Astrocyte (in vitro differentiated cells and primary cell): ENCODE results near the gene LMF1. TPM values are rescaled to one million over a fixed set of nuclear protein-coding genes. Genes with fewer than 3 reads are reported as not detected.
A peak's percentile ranks its signal among the peaks of the same experiment; 100 is the strongest.

Experiments
- DNase-seq: peaks from one replicate; pipeline ENCODE4 v3.0.0-alpha.2; 2010; ENCODE audit warnings: low read depth
- FAIRE-seq: peaks from 2 replicates; lab custom pipeline; 2011; peaks lifted over from hg19 to GRCh38; lab: Jason Lieb, UNC
- H2AFZ ChIP-seq: 2 replicates; pipeline ENCODE4 v1.6.0; 2012; ENCODE audit warnings: low read depth, low read length, inconsistent platforms
- H3K27ac ChIP-seq: 2 replicates; pipeline ENCODE4 v1.5.1; 2011; ENCODE audit warnings: low read depth, low read length, inconsistent platforms
- H3K27me3 ChIP-seq: 2 replicates; pipeline ENCODE4 v1.6.0; 2011; ENCODE audit warnings: low read length, inconsistent platforms; ENCODE audit not compliant: insufficient read depth
- H3K36me3 ChIP-seq: 2 replicates; pipeline ENCODE4 v1.5.1; 2011; ENCODE audit warnings: low read length, inconsistent platforms; ENCODE audit not compliant: insufficient read depth
- H3K4me1 ChIP-seq: 2 replicates; pipeline ENCODE4 v1.5.1; 2011; ENCODE audit warnings: low read length, inconsistent platforms; ENCODE audit not compliant: insufficient read depth
- H3K4me2 ChIP-seq: 2 replicates; pipeline ENCODE4 v1.6.0; 2012; ENCODE audit warnings: low read length, inconsistent platforms
- H3K4me3 ChIP-seq: 2 replicates; pipeline ENCODE4 v1.5.1; 2011; ENCODE audit warnings: low read depth, mild to moderate bottlenecking, low read length, inconsistent platforms; ENCODE audit not compliant: insufficient read depth
- H3K79me2 ChIP-seq: 2 replicates; pipeline ENCODE4 v1.6.0; 2012; ENCODE audit warnings: mild to moderate bottlenecking, low read length, inconsistent platforms; ENCODE audit not compliant: insufficient read depth
- H3K9ac ChIP-seq: 2 replicates; pipeline ENCODE4 v1.6.0; 2012; ENCODE audit warnings: mild to moderate bottlenecking, low read length, inconsistent platforms
- H3K9me3 ChIP-seq: 2 replicates; pipeline ENCODE4 v1.5.1; 2012; ENCODE audit warnings: low read depth, mild to moderate bottlenecking, low read length, inconsistent platforms; ENCODE audit not compliant: insufficient read depth
- H4K20me1 ChIP-seq: 2 replicates; pipeline ENCODE4 v1.6.0; 2012; ENCODE audit warnings: low read length, inconsistent platforms; ENCODE audit not compliant: insufficient read depth
- H3K27ac Mint-ChIP-seq: one replicate; pipeline ENCODE4 v1.8.0; 2021; ENCODE audit warnings: mild to moderate bottlenecking, mixed read lengths; ENCODE audit not compliant: unreplicated experiment
- H3K27me3 Mint-ChIP-seq: one replicate; pipeline ENCODE4 v1.8.0; 2021; ENCODE audit warnings: low read depth, mixed read lengths; ENCODE audit not compliant: unreplicated experiment
- H3K36me3 Mint-ChIP-seq: one replicate; pipeline ENCODE4 v1.8.0; 2021; ENCODE audit warnings: low read depth, mixed read lengths; ENCODE audit not compliant: unreplicated experiment
- H3K4me1 Mint-ChIP-seq: one replicate; pipeline ENCODE4 v1.8.0; 2021; ENCODE audit warnings: low read depth, mixed read lengths; ENCODE audit not compliant: unreplicated experiment
- H3K4me3 Mint-ChIP-seq: one replicate; pipeline ENCODE4 v1.8.0; 2021; ENCODE audit warnings: mild to moderate bottlenecking, moderate library complexity, mixed read lengths; ENCODE audit not compliant: unreplicated experiment
- H3K9me3 Mint-ChIP-seq: one replicate; pipeline ENCODE4 v1.8.0; 2021; ENCODE audit warnings: mild to moderate bottlenecking, mixed read lengths; ENCODE audit not compliant: unreplicated experiment
- CTCF ChIP-seq: IDR thresholded peaks from 2 replicates; pipeline ENCODE4 v1.5.1; 2011; ENCODE audit warnings: low read depth, mild to moderate bottlenecking, inconsistent platforms, low read length, moderate library complexity; ENCODE audit not compliant: insufficient read depth
- EZH2 ChIP-seq: IDR thresholded peaks from 2 replicates; pipeline ENCODE4 v1.6.1; 2012; ENCODE audit warnings: mild to moderate bottlenecking, low read length, inconsistent platforms; ENCODE audit not compliant: insufficient read depth
- total RNA-seq: library from RNA; stranded (reverse); gene quantifications from 2 replicates; pipeline ENCODE4 v1.2.1, GENCODE V29; 2021

Gene LMF1
- total RNA-seq, 1 donor from 2014 or later: 12.6 TPM

GRCh38 chr16:997440-998051 is 26.8 kb upstream of the LMF1 start:
- Histone ChIP-seq H3K79me2 (no peaks in the 10 kb centered on the region), H3K9me3 (peaks cover 35% of the 10 kb centered on the region), H4K20me1 (peaks cover 12% of the 10 kb centered on the region), H3K27ac (no peak overlapping the region), H2AFZ (no peak overlapping the region), H3K36me3 (no peaks in the 10 kb centered on the region), H3K4me2 (peak overlapping the region; percentile 48), H3K9ac (no peak overlapping the region), H3K27me3 (peaks cover 44% of the 10 kb centered on the region), H3K4me3 (no peak overlapping the region), H3K4me1 (peaks cover 8% of the 10 kb centered on the region)
- Mint-ChIP-seq H3K36me3 (no peaks in the 10 kb centered on the region), H3K27ac (no peak overlapping the region), H3K4me3 (no peak overlapping the region), H3K4me1 (peaks cover 1% of the 10 kb centered on the region), H3K27me3 (peaks cover 26% of the 10 kb centered on the region), H3K9me3 (peaks cover 6% of the 10 kb centered on the region)
- TF ChIP-seq EZH2 (peak; percentile 57), CTCF (no peak)
- FAIRE-seq (no peak), DNase-seq (peak; percentile 16)

- Histone ChIP-seq H4K20me1 (peaks cover 6% of the 10 kb centered on the region), H3K9me3 (peaks cover 34% of the 10 kb centered on the region), H3K27me3 (peaks cover 50% of the 10 kb centered on the region), H3K36me3 (no peaks in the 10 kb centered on the region), H3K79me2 (no peaks in the 10 kb centered on the region), H3K9ac (no peak overlapping the region), H2AFZ (no peak overlapping the region), H3K4me3 (no peak overlapping the region), H3K4me1 (peaks cover 5% of the 10 kb centered on the region), H3K4me2 (no peak overlapping the region), H3K27ac (no peak overlapping the region)
- Mint-ChIP-seq H3K36me3 (no peaks in the 10 kb centered on the region), H3K27ac (no peak overlapping the region), H3K27me3 (peaks cover 30% of the 10 kb centered on the region), H3K4me3 (no peak overlapping the region), H3K9me3 (peaks cover 6% of the 10 kb centered on the region), H3K4me1 (peaks cover 1% of the 10 kb centered on the region)
- no peak for DNase-seq
- no peak for TF ChIP-seq CTCF
- TF ChIP-seq EZH2: no peak
- no peak for FAIRE-seq
Observed at GRCh38 chr16:996681-997080, 25.9 kb upstream of the LMF1 start.

- Histone ChIP-seq H3K4me2 (no peak overlapping the region), H3K9ac (no peak overlapping the region), H3K36me3 (no peaks in the 10 kb centered on the region), H2AFZ (no peak overlapping the region), H3K27ac (no peak overlapping the region), H3K9me3 (peaks cover 29% of the 10 kb centered on the region), H3K4me1 (peaks cover 5% of the 10 kb centered on the region), H3K27me3 (peaks cover 43% of the 10 kb centered on the region), H3K4me3 (no peak overlapping the region), H3K79me2 (no peaks in the 10 kb centered on the region), H4K20me1 (peaks cover 6% of the 10 kb centered on the region)
- Mint-ChIP-seq H3K27me3 (peaks cover 32% of the 10 kb centered on the region), H3K36me3 (no peaks in the 10 kb centered on the region), H3K27ac (no peak overlapping the region), H3K9me3 (peaks cover 6% of the 10 kb centered on the region), H3K4me1 (peaks cover 1% of the 10 kb centered on the region), H3K4me3 (no peak overlapping the region)
- DNase-seq: no peak
- TF ChIP-seq CTCF (no peak), EZH2 (no peak)
- FAIRE-seq: no peak
Observed at GRCh38 chr16:995783-996182, 25.0 kb upstream of the LMF1 start.
